Measurements from ENCODE around the gene MACROH2A1. TPM values are rescaled to one million over a fixed set of nuclear protein-coding genes. Genes with fewer than 3 reads are reported as not detected.

Gene MACROH2A1
- polyA plus RNA-seq, 5 donors = 224 to 255 (median 240) TPM

GRCh38 chr5:135295852-135296251 lies 103.2 kb downstream of the MACROH2A1 start:
- no peak for DNase-seq

GRCh38 chr5:135294793-135295192 lies 104.2 kb downstream of the MACROH2A1 start:
- DNase-seq = no peak

GRCh38 chr5:135289651-135290050 lies 109.4 kb downstream of the MACROH2A1 start:
- no peak for DNase-seq

GRCh38 chr5:135287551-135287950 lies 111.5 kb downstream of the MACROH2A1 start:
- no peak for DNase-seq

Other genes with a start within 250 kb of the MACROH2A1 start
- gene DCANP1, start 48.1 kb upstream of the MACROH2A1 start, polyA plus RNA-seq (ENCODE audit: insufficient read depth in 1 of 5, insufficient read length in 5 of 5, low replicate concordance in 1 of 5) = under 1 TPM; 0.08 to 0.19 (median 0.18) TPM
- under 1 TPM; 0.19 to 0.45 (median 0.32) TPM for gene TIFAB, start 53.1 kb upstream of the MACROH2A1 start, polyA plus RNA-seq (ENCODE audit: insufficient read depth in 1 of 5, insufficient read length in 5 of 5, low replicate concordance in 1 of 5)
- gene NEUROG1, start 136.7 kb upstream of the MACROH2A1 start, polyA plus RNA-seq (ENCODE audit: insufficient read depth in 1 of 5, insufficient read length in 5 of 5, low replicate concordance in 1 of 5) = not detected
- 10 to 100 TPM; 37.9 to 76.3 (median 55.7) TPM for gene CXCL14, start 179.8 kb upstream of the MACROH2A1 start, polyA plus RNA-seq (ENCODE audit: insufficient read depth in 1 of 5, insufficient read length in 5 of 5, low replicate concordance in 1 of 5)